ENCODE measurements around the gene ADH7. TPM values are rescaled to one million over a fixed set of nuclear protein-coding genes. Genes with fewer than 3 reads are reported as not detected.

Gene ADH7
- total RNA-seq, 1 donor from 2014 or later, result not detected

DNA sequence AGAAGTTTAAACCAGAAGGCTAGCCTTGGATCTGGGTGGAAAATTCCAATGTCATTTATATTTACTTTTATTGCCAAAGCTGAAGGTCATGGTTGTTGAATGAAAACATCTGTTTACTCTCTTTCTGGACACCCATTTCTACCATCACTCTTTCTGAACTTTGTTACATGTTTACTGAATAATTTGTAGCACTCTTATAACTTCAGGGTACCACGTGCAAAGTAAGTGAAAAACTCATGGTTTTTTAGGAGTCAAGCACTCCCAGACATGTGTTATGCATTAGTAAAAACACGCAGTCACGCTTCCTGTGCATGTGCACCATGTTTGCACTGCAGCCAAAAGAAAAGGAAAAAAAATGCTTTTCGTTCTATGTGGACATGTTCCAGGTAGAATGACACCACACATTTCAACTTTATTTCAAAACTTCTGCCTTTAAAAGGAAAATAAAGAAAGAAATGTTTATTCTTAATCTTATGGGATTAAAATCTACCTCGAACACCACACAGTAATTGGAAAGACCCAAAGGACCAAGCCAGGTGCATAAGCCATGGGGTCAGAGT is 51.2 kb downstream of the ADH7 start:
- DNase-seq (ENCODE audit: low read depth), result no peak
- H3K27me3 ChIP-seq (ENCODE audit: control insufficient read depth, insufficient read depth, low read length), result no peaks in the 10 kb centered on the region
- no peak overlapping the region for H3K4me3 ChIP-seq (ENCODE audit: low read depth, low read length)
- TF ChIP-seq, protein P1, sequence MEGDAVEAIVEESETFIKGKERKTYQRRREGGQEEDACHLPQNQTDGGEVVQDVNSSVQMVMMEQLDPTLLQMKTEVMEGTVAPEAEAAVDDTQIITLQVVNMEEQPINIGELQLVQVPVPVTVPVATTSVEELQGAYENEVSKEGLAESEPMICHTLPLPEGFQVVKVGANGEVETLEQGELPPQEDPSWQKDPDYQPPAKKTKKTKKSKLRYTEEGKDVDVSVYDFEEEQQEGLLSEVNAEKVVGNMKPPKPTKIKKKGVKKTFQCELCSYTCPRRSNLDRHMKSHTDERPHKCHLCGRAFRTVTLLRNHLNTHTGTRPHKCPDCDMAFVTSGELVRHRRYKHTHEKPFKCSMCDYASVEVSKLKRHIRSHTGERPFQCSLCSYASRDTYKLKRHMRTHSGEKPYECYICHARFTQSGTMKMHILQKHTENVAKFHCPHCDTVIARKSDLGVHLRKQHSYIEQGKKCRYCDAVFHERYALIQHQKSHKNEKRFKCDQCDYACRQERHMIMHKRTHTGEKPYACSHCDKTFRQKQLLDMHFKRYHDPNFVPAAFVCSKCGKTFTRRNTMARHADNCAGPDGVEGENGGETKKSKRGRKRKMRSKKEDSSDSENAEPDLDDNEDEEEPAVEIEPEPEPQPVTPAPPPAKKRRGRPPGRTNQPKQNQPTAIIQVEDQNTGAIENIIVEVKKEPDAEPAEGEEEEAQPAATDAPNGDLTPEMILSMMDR (IDR thresholded peaks at IDR 0.05; ENCODE audit: insufficient read depth, low read length, poor library complexity, severe bottlenecking), result no peak
- H3K36me3 ChIP-seq (ENCODE audit: control insufficient read depth, insufficient read depth, low read length), result no peaks in the 10 kb centered on the region

DNA sequence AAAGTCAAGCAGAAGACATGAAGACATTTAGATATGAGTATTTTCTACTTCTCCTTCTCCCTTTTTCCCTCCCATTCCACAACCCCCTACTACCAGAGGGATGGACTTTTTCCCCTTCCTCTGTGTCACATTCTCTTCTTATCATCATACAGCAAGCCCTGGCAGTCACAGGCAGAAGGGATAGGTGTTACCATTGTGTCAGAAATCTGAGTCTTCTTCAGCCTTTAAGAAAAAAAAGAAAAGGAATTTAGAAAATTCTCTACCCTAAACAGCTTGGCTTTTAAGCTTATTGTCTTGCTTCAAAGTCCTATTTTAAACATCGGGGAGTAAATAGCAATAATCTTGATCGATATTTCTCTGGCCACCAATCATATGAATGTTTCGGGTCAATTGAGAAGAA is 51.7 kb downstream of the ADH7 start:
- Histone ChIP-seq H3K27me3 (ENCODE audit: control insufficient read depth, insufficient read depth, low read length) (no peaks in the 10 kb centered on the region), H3K4me3 (ENCODE audit: low read depth, low read length) (no peak overlapping the region), H3K36me3 (ENCODE audit: control insufficient read depth, insufficient read depth, low read length) (no peaks in the 10 kb centered on the region)
- no peak for DNase-seq (ENCODE audit: low read depth)
- TF ChIP-seq, protein P1 (IDR thresholded peaks at IDR 0.05; ENCODE audit: insufficient read depth, low read length, poor library complexity, severe bottlenecking), result no peak

DNA sequence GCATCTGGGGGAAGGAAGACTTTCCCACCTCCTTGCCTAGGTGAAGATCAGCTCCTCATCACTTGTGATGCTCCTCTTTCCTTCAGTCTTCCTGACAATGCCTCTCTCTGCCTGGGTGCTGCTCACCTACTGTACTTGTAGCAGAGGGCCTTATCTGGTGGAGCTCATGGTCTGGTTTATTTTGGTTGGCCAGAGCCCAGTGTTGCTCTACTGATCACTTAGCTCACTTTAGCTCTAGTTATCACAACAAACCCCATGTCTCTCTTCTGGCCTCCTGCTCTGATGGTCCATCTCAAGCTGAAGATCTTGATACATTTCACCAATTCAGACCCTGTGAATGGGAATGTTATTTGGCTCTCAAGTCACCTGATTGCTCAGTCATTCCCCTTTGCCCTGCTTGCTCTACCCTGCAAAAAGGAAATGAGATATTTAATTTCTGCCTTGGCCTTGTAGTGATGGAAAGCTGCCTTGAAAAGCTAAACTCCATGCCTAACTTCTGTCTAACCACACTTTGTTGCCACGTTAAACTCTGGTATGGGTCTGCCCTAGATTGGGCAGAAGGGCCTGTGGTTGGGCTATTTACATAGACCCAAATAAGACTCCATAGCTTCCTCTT is 52.3 kb downstream of the ADH7 start:
- DNase-seq (ENCODE audit: low read depth), result no peak
- Histone ChIP-seq H3K36me3 (ENCODE audit: control insufficient read depth, insufficient read depth, low read length) (no peaks in the 10 kb centered on the region), H3K4me3 (ENCODE audit: low read depth, low read length) (no peak overlapping the region), H3K27me3 (ENCODE audit: control insufficient read depth, insufficient read depth, low read length) (no peaks in the 10 kb centered on the region)
- TF ChIP-seq, protein P1 (IDR thresholded peaks at IDR 0.05; ENCODE audit: insufficient read depth, low read length, poor library complexity, severe bottlenecking), result no peak

DNA sequence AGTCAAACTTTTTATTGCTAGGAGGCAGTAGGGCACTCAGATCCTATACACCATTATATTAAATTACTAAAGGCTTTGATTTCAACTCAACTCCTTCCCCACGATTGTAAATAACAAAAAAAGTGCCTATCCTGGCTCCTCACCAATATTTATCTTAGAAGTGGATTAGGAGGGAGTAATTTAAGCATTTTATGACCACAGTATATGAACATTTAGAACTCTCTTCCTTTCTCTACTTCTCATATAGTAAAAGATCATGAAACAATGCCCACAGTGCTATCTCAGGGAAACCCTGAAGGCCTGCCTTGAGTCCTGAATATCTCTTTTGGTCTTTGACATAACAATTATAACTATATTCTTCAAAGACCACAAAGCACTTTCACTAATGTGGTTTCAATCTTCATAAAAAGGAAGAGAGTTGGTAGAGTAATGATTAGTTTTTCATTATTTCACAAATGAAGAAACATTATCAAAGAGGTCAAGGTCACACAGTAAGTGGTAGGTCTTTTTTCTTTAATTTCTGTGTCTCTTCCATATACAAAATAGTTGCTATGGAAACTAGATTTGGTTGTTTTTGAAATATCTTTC is 53.5 kb downstream of the ADH7 start:
- DNase-seq (ENCODE audit: low read depth), result no peak
- TF ChIP-seq, protein P1 (IDR thresholded peaks at IDR 0.05; ENCODE audit: insufficient read depth, low read length, poor library complexity, severe bottlenecking), result no peak
- Histone ChIP-seq H3K36me3 (ENCODE audit: control insufficient read depth, insufficient read depth, low read length) (no peaks in the 10 kb centered on the region), H3K4me3 (ENCODE audit: low read depth, low read length) (no peak overlapping the region), H3K27me3 (ENCODE audit: control insufficient read depth, insufficient read depth, low read length) (no peaks in the 10 kb centered on the region)

DNA sequence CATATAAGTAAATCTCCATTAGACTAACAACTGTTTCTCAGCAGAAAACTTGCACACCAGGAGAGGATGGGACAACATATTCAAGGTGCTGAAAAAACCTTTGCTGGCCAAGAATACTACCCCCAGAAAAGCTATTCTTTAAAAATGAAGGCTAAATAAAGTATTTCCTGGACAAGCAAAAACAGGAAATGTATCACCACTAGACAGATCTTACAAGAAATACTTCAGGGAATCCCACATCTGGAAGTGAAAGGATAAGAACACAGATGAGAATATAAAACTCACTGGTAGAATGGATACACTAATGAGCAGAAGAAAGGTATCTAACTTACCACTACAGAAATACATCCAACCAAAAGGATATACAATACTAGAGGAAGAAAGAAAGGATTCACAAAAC is 55.6 kb downstream of the ADH7 start:
- no peaks in the 10 kb centered on the region for H3K36me3 ChIP-seq (ENCODE audit: control insufficient read depth, insufficient read depth, low read length)
- no peak overlapping the region for H3K4me3 ChIP-seq (ENCODE audit: low read depth, low read length)
- TF ChIP-seq, protein P1 (IDR thresholded peaks at IDR 0.05; ENCODE audit: insufficient read depth, low read length, poor library complexity, severe bottlenecking), result no peak
- no peak for DNase-seq (ENCODE audit: low read depth)
- no peaks in the 10 kb centered on the region for H3K27me3 ChIP-seq (ENCODE audit: control insufficient read depth, insufficient read depth, low read length)
